ENCODE data around the gene INSIG1. TPM values are rescaled to one million over a fixed set of nuclear protein-coding genes. Genes with fewer than 3 reads are reported as not detected.

Gene INSIG1
- total RNA-seq, 1 donor from 2014 or later = 18.0 TPM

- Histone ChIP-seq H3K27me3 (no peaks in the 10 kb centered on the region), H3K4me1 (no peaks in the 10 kb centered on the region), H3K36me3 (no peaks in the 10 kb centered on the region), H3K4me3 (no peak overlapping the region), H3K27ac (no peak overlapping the region), H3K9me3 (no peaks in the 10 kb centered on the region)
- no peak for DNase-seq (ENCODE audit: low spot score in 2 of 2)
- intact Hi-C loops (cut with DNase I) = no loop called here
- no peak for TF ChIP-seq CTCF (IDR thresholded peaks at IDR 0.05)
Measured at GRCh38 chr7:155270861-155271260, 26.8 kb upstream of the INSIG1 start.

GRCh38 chr7:155274633-155275355 is 22.9 kb upstream of the INSIG1 start:
- H3K27ac ChIP-seq = no peak overlapping the region
- no peak overlapping the region for H3K4me3 ChIP-seq
- intact Hi-C loops (cut with DNase I) = no loop called here
- H3K36me3 ChIP-seq = no peaks in the 10 kb centered on the region
- no peaks in the 10 kb centered on the region for H3K4me1 ChIP-seq
- no peak for TF ChIP-seq CTCF (IDR thresholded peaks at IDR 0.05)
- H3K9me3 ChIP-seq = no peaks in the 10 kb centered on the region
- no peak for DNase-seq (ENCODE audit: low spot score in 2 of 2)
- no peaks in the 10 kb centered on the region for H3K27me3 ChIP-seq

- intact Hi-C loops (cut with DNase I) = no loop called here
- DNase-seq (ENCODE audit: low spot score in 2 of 2) = no peak
- Histone ChIP-seq H3K27me3 (no peaks in the 10 kb centered on the region), H3K9me3 (no peaks in the 10 kb centered on the region), H3K36me3 (no peaks in the 10 kb centered on the region), H3K4me1 (no peaks in the 10 kb centered on the region), H3K27ac (no peak overlapping the region), H3K4me3 (no peak overlapping the region)
- TF ChIP-seq CTCF (IDR thresholded peaks at IDR 0.05) = no peak
Measured at GRCh38 chr7:155276042-155276799, 21.5 kb upstream of the INSIG1 start.

- no peaks in the 10 kb centered on the region for H3K27me3 ChIP-seq
- no peak overlapping the region for H3K4me3 ChIP-seq
- H3K9me3 ChIP-seq = no peaks in the 10 kb centered on the region
- H3K27ac ChIP-seq = no peak overlapping the region
- intact Hi-C loops (cut with DNase I) = no loop called here
- no peaks in the 10 kb centered on the region for H3K4me1 ChIP-seq
- no peak for TF ChIP-seq CTCF (IDR thresholded peaks at IDR 0.05)
- no peak for DNase-seq (ENCODE audit: low spot score in 2 of 2)
- no peaks in the 10 kb centered on the region for H3K36me3 ChIP-seq
Measured at GRCh38 chr7:155276800-155277375, 20.8 kb upstream of the INSIG1 start.

GRCh38 chr7:155277385-155277994 is 20.2 kb upstream of the INSIG1 start:
- intact Hi-C loops (cut with DNase I) = no loop called here
- no peaks in the 10 kb centered on the region for H3K4me1 ChIP-seq
- TF ChIP-seq CTCF (IDR thresholded peaks at IDR 0.05) = no peak
- H3K27me3 ChIP-seq = no peaks in the 10 kb centered on the region
- no peak overlapping the region for H3K27ac ChIP-seq
- H3K9me3 ChIP-seq = no peaks in the 10 kb centered on the region
- H3K36me3 ChIP-seq = no peaks in the 10 kb centered on the region
- no peak for DNase-seq (ENCODE audit: low spot score in 2 of 2)
- no peak overlapping the region for H3K4me3 ChIP-seq

Measured in ascending aorta (tissue), 2 donors.